GM23338 (cell line): ENCODE measurements around the gene NMD3. TPM values are rescaled to one million over a fixed set of nuclear protein-coding genes. Genes with fewer than 3 reads are reported as not detected.

Experiments used
- ATAC-seq: fragments of 200-7000 bp; cut with Tn5 transposase; 3 replicates; pipeline ENCODE4 v1.9.1; 2020
- DNase-seq: peaks from one replicate; pipeline ENCODE4 v3.0.0-alpha.2; 2015; ENCODE audit warnings: low spot score
- H2AFZ ChIP-seq: fragments of 200-600 bp; sonication (generic); 2 replicates; pipeline ENCODE4 v1.8.0; 2016; ENCODE audit warnings: antibody characterized with exemption, mild to moderate bottlenecking, moderate library complexity
- H3F3A ChIP-seq: fragments of 200-600 bp; sonication (generic); replicated peaks from 2 replicates; pipeline ENCODE4 v1.8.0; 2017; ENCODE audit warnings: antibody characterized with exemption, mixed run types, low read depth
- H3K27ac ChIP-seq: fragments of 200-600 bp; sonication (generic); 2 replicates; pipeline ENCODE4 v1.6.1; 2016; ENCODE audit warnings: low read depth
- H3K27me3 ChIP-seq: fragments of 200-600 bp; sonication (generic); 2 replicates; pipeline ENCODE4 v1.8.0; 2016; ENCODE audit warnings: mild to moderate bottlenecking, mixed run types, moderate library complexity; ENCODE audit not compliant: insufficient read depth
- H3K36me3 ChIP-seq: fragments of 200-600 bp; sonication (generic); 2 replicates; pipeline ENCODE4 v1.8.0; 2016; ENCODE audit warnings: mild to moderate bottlenecking; ENCODE audit not compliant: insufficient read depth
- H3K4me1 ChIP-seq: fragments of 200-600 bp; sonication (generic); 2 replicates; pipeline ENCODE4 v1.8.0; 2016; ENCODE audit warnings: mild to moderate bottlenecking, moderate library complexity; ENCODE audit not compliant: insufficient read depth
- H3K4me2 ChIP-seq: fragments of 200-600 bp; sonication (generic); 2 replicates; pipeline ENCODE4 v1.7.1; 2017; ENCODE audit warnings: mixed run types
- H3K4me3 ChIP-seq: fragments of 200-600 bp; sonication (generic); 2 replicates; pipeline ENCODE4 v1.6.1; 2016; ENCODE audit warnings: mixed run types
- H3K79me2 ChIP-seq: fragments of 200-600 bp; sonication (generic); replicated peaks from 2 replicates; pipeline ENCODE4 v1.8.0; 2017; ENCODE audit warnings: mild to moderate bottlenecking; ENCODE audit not compliant: insufficient read depth
- H3K9me2 ChIP-seq: fragments of 200-600 bp; sonication (generic); 2 replicates; pipeline ENCODE4 v1.8.0; 2017; ENCODE audit not compliant: insufficient read depth
- H4K20me1 ChIP-seq: fragments of 200-600 bp; sonication (generic); replicated peaks from 2 replicates; pipeline ENCODE4 v1.8.0; 2017; ENCODE audit warnings: mild to moderate bottlenecking; ENCODE audit not compliant: insufficient read depth
- H3K27ac Mint-ChIP-seq: 2 replicates; pipeline ENCODE4 v1.8.0; 2020; ENCODE audit warnings: inconsistent platforms, mild to moderate bottlenecking, moderate library complexity, mixed read lengths
- H3K27me3 Mint-ChIP-seq: 3 replicates; pipeline ENCODE4 v1.8.0; 2022; ENCODE audit warnings: low read depth, mild to moderate bottlenecking, moderate library complexity, mixed read lengths, inconsistent platforms; ENCODE audit not compliant: insufficient read depth, poor library complexity
- H3K36me3 Mint-ChIP-seq: 3 replicates; pipeline ENCODE4 v1.8.0; 2021; ENCODE audit warnings: low read depth, mild to moderate bottlenecking, inconsistent platforms, moderate library complexity, mixed read lengths
- H3K4me1 Mint-ChIP-seq: 3 replicates; pipeline ENCODE4 v1.8.0; 2020; ENCODE audit warnings: mild to moderate bottlenecking, inconsistent platforms, mixed read lengths
- H3K4me3 Mint-ChIP-seq: 3 replicates; pipeline ENCODE4 v1.8.0; 2021; ENCODE audit warnings: moderate library complexity, mild to moderate bottlenecking, inconsistent platforms, mixed read lengths
- H3K9me3 Mint-ChIP-seq: 3 replicates; pipeline ENCODE4 v1.8.0; 2020; ENCODE audit warnings: moderate library complexity, mild to moderate bottlenecking, inconsistent platforms, mixed read lengths
- CREB1 ChIP-seq: fragments of 250-450 bp; sonication (Bioruptor Pico); IDR thresholded peaks from 2 replicates; pipeline ENCODE4 v1.5.0; 2020; ENCODE audit warnings: low read depth, mild to moderate bottlenecking, moderate library complexity
- EZH2phosphoT487 ChIP-seq: fragments of 200-600 bp; sonication (generic); IDR thresholded peaks from one replicate; pipeline ENCODE4 v1.8.1; 2018; ENCODE audit warnings: antibody characterized with exemption; ENCODE audit not compliant: unreplicated experiment
- JUNB ChIP-seq: IDR thresholded peaks from one replicate; pipeline ENCODE4 v1.6.1; 2016; ENCODE audit warnings: antibody characterized with exemption; ENCODE audit not compliant: unreplicated experiment
- POLR2AphosphoS5 ChIP-seq: IDR thresholded peaks from 2 replicates; pipeline ENCODE4 v1.6.1; 2016; ENCODE audit warnings: antibody characterized with exemption, low read depth
- polyA plus RNA-seq: library from polyadenylated mRNA; unstranded; fragments of >200 nt; fragmentation: Nextera tagmentation; extraction: Ambion mirVana; gene quantifications from 2 replicates; pipeline ENCODE4 v1.2.1, GENCODE V29; 2016
- total RNA-seq: library from RNA; depleted of rRNA; stranded (reverse); fragments of >200 nt; shearing (Covaris generic); gene quantifications from 2 replicates; pipeline ENCODE4 v1.2.3, GENCODE V29; 2014
- TF ChIP-seq, protein P1 (sequence below): IDR thresholded peaks from one replicate; pipeline ENCODE4 v1.6.1; 2018; ENCODE audit warnings: antibody characterized with exemption; ENCODE audit not compliant: unreplicated experiment
- TF ChIP-seq, protein P2 (sequence below): IDR thresholded peaks from 2 replicates; pipeline ENCODE4 v1.6.1; 2016; ENCODE audit warnings: antibody characterized with exemption

NMD3 gene
- total and polyA plus RNA-seq, 2 experiments from 2014 or later = 27.3 to 67.4 TPM

DNA sequence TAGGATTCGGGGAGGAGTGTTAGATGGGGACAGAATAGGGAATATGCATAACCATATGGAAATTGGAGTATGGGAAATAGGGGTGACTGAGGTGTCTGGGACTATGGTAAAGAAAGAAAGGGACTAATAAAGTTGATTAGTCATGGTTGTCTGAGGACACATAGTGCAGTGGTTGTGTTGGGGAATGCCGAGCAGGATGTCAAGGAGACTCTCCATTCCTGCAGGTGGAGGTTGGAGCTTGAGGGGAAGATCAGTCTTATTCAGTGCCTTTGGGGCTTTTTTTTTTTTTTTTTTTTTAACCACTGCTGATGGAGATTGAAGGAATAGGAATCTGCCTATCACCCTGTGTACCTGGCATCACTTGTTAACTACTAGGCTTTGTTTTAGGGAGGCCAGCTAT, 10.8 kb downstream of the NMD3 start (continued):
- TF ChIP-seq, protein P1, sequence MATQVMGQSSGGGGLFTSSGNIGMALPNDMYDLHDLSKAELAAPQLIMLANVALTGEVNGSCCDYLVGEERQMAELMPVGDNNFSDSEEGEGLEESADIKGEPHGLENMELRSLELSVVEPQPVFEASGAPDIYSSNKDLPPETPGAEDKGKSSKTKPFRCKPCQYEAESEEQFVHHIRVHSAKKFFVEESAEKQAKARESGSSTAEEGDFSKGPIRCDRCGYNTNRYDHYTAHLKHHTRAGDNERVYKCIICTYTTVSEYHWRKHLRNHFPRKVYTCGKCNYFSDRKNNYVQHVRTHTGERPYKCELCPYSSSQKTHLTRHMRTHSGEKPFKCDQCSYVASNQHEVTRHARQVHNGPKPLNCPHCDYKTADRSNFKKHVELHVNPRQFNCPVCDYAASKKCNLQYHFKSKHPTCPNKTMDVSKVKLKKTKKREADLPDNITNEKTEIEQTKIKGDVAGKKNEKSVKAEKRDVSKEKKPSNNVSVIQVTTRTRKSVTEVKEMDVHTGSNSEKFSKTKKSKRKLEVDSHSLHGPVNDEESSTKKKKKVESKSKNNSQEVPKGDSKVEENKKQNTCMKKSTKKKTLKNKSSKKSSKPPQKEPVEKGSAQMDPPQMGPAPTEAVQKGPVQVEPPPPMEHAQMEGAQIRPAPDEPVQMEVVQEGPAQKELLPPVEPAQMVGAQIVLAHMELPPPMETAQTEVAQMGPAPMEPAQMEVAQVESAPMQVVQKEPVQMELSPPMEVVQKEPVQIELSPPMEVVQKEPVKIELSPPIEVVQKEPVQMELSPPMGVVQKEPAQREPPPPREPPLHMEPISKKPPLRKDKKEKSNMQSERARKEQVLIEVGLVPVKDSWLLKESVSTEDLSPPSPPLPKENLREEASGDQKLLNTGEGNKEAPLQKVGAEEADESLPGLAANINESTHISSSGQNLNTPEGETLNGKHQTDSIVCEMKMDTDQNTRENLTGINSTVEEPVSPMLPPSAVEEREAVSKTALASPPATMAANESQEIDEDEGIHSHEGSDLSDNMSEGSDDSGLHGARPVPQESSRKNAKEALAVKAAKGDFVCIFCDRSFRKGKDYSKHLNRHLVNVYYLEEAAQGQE = no peak
- TF ChIP-seq, protein P2, sequence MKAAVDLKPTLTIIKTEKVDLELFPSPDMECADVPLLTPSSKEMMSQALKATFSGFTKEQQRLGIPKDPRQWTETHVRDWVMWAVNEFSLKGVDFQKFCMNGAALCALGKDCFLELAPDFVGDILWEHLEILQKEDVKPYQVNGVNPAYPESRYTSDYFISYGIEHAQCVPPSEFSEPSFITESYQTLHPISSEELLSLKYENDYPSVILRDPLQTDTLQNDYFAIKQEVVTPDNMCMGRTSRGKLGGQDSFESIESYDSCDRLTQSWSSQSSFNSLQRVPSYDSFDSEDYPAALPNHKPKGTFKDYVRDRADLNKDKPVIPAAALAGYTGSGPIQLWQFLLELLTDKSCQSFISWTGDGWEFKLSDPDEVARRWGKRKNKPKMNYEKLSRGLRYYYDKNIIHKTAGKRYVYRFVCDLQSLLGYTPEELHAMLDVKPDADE = no peak
- no peak for TF ChIP-seq CREB1 (CRISPR knock-in tag)

DNA sequence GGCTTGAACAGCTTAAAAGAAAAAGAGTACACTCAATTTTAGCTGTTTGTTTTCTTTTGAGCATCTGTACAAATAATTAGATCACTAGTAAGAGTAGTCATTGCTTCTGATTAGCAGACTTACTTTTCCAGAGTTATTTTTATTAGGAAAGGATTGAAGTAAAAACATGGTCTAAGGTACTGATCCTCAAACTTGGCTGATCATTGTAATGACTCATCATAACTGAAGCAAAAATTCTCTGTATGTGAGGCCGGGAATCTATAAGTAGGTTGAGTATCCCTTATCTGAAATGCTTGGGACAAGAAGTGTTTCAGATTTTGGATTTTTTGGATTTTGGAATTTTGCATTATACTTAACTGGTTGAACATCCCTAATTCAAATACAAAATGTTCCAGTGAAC, 12.4 kb downstream of the NMD3 start:
- H3K36me3 Mint-ChIP-seq = peaks cover 34% of the 10 kb centered on the region
- Histone ChIP-seq H3K9me2 (no peaks in the 10 kb centered on the region), H3K27ac (no peak overlapping the region), H2AFZ (no peak overlapping the region), H3F3A (no peaks in the 10 kb centered on the region), H3K36me3 (peaks cover 25% of the 10 kb centered on the region; the same call in 1 of the 2 replicates), H4K20me1 (peaks cover 5% of the 10 kb centered on the region; the same call in 1 of the 2 replicates), H3K4me1 (no peaks in the 10 kb centered on the region), H3K4me2 (no peak overlapping the region), H3K4me3 (no peak overlapping the region), H3K79me2 (peaks cover 32% of the 10 kb centered on the region), H3K27me3 (no peaks in the 10 kb centered on the region)
- H3K4me1 Mint-ChIP-seq = no peaks in the 10 kb centered on the region
- H3K27me3 Mint-ChIP-seq = no peaks in the 10 kb centered on the region
- no peak overlapping the region for H3K4me3 Mint-ChIP-seq
- ATAC-seq (no peak), DNase-seq (no peak)
- no peak for TF ChIP-seq EZH2phosphoT487
- H3K27ac Mint-ChIP-seq = no peak overlapping the region; the same call in 1 of the 2 replicates
- no peaks in the 10 kb centered on the region for H3K9me3 Mint-ChIP-seq

DNA sequence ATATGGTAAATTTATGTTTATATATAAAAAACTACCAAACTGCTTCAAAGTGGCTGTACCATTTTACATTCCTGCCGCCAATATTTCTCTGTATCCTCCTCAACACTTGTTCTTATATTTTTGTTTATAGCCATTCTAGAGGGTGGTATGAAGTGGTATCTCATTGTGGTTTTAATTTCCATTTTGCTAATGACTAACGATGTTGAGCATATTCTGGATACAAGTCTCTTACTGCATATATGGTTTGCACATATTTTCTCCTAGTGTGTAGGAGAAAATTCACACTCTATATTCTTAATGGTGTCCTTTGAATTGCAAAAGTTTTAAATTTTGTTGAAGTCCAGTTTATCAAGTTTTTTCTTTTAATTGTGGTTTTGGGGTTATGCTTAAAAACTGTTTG, 15.1 kb downstream of the NMD3 start:
- Histone ChIP-seq H4K20me1 (no peaks in the 10 kb centered on the region), H3K4me1 (no peaks in the 10 kb centered on the region), H3K9me2 (no peaks in the 10 kb centered on the region), H3K36me3 (peaks cover 32% of the 10 kb centered on the region; the same call in 1 of the 2 replicates), H3K79me2 (peaks cover 12% of the 10 kb centered on the region; the same call in 1 of the 2 replicates), H3K27ac (no peak overlapping the region), H3K27me3 (no peaks in the 10 kb centered on the region), H3K4me2 (no peak overlapping the region), H3K4me3 (no peak overlapping the region), H2AFZ (no peak overlapping the region), H3F3A (no peaks in the 10 kb centered on the region)
- DNase-seq = no peak
- no peaks in the 10 kb centered on the region for H3K27me3 Mint-ChIP-seq
- H3K27ac Mint-ChIP-seq = no peak overlapping the region
- peaks cover 44% of the 10 kb centered on the region for H3K36me3 Mint-ChIP-seq
- H3K9me3 Mint-ChIP-seq = no peaks in the 10 kb centered on the region
- no peaks in the 10 kb centered on the region for H3K4me1 Mint-ChIP-seq
- ATAC-seq = no peak
- no peak overlapping the region for H3K4me3 Mint-ChIP-seq
- TF ChIP-seq POLR2AphosphoS5 = no peak
- no peak for TF ChIP-seq JUNB
